NCI-H146 treated with DMSO at 0.1 percent for 48 hours (cell line): ENCODE measurements around the gene SKA1.

Experiments
- DNase-seq: peaks from one replicate; lab custom pipeline; 2025; ENCODE audit not compliant: unreplicated experiment; lab: John Stamatoyannopoulos, UW

The SKA1 gene

GRCh38 chr18:50374753-50375391 is at the start of gene SKA1:
Gene SKA1, plus strand, starts transcription at chr18:50375046. Its CDS starts 785 bp downstream, at chr18:50375831.
- peak; percentile 98 for DNase-seq

- DNase-seq = no peak
Measured at GRCh38 chr18:50327983-50328382, 46.9 kb upstream of the SKA1 start.

DNA sequence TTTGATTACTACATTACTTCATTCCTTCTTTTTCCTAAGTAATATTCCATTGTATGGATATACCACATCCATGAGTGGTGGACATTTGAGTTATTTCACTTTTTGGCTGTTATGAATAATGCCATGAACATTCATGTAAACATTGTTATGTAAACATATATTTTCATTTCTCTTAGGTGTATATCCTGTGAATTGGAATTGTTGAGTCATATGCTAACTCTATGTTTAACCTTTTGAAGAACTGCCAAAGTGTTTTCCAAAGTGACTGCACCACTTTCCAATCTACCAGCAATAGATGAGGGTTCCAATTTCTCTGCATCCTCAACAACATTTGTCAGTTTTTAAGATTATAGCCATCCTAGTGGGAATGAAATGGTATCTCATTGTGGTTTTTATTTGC is 44.7 kb upstream of the SKA1 start:
- DNase-seq = no peak

- DNase-seq = no peak
Measured at GRCh38 chr18:50331691-50332090, 43.2 kb upstream of the SKA1 start.

GRCh38 chr18:50334546-50335152 is 40.2 kb upstream of the SKA1 start:
- no peak for DNase-seq

DNA sequence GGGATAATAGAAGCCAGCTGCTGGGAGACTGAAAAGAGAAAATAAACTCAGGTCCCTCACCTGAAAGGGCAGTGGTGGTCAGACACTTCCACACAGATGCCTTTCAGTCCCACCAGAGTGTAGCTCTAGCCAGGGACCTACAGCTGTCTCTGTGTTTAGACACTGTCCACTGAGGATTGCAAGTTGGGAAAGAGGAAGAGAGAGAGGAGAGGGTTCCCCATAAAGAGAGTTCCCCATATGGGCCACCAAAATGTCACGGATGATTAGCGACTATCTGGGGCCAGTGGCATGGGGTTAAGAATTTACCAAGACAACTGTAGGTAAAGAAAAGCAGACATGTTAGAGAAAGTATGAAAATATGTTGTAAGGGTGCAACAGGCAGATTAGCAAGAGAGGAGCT is 36.7 kb upstream of the SKA1 start:
- no peak for DNase-seq

GRCh38 chr18:50338715-50339114 is 36.1 kb upstream of the SKA1 start:
- DNase-seq = no peak

- DNase-seq = no peak
Measured at GRCh38 chr18:50340078-50340477, 34.8 kb upstream of the SKA1 start.

GRCh38 chr18:50341443-50341842 is 33.4 kb upstream of the SKA1 start:
- no peak for DNase-seq

GRCh38 chr18:50350699-50351098 is 24.1 kb upstream of the SKA1 start:
- no peak for DNase-seq

GRCh38 chr18:50356036-50356945 is 18.6 kb upstream of the SKA1 start:
- no peak for DNase-seq

GRCh38 chr18:50358844-50359243 is 16.0 kb upstream of the SKA1 start:
- DNase-seq = no peak

GRCh38 chr18:50359806-50360205 is 15.0 kb upstream of the SKA1 start:
- DNase-seq = no peak

GRCh38 chr18:50360611-50361010 is 14.2 kb upstream of the SKA1 start:
- DNase-seq = no peak

DNA sequence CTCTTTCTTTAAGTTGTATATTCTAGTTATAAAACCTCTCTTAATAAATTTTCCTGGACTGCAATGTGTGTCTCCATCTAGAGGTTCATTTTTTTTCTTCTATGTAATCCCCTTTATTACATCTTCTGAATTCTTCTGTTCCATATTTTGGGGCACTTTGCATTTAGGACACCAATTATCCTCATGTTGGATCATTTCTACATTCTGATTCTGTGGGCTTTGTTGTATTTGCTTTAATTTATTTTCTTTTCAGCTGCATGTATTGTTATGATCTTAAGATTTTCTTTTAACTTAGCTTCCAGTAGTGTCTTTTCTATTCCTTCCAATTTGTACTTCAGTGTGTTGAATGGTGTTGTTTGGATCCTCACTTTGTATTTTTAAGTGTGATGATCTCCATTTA is 5.2 kb upstream of the SKA1 start:
- no peak for DNase-seq

- DNase-seq = no peak
Measured at GRCh38 chr18:50372743-50373142, 2.1 kb upstream of the SKA1 start.

GRCh38 chr18:50373561-50374219 is 1.2 kb upstream of the SKA1 start:
- DNase-seq = no peak

GRCh38 chr18:50374220-50374752 is 560 bp upstream of the SKA1 start:
- DNase-seq = no peak

- no peak for DNase-seq
Measured at GRCh38 chr18:50377061-50377798, 2.4 kb downstream of the SKA1 start.

DNA sequence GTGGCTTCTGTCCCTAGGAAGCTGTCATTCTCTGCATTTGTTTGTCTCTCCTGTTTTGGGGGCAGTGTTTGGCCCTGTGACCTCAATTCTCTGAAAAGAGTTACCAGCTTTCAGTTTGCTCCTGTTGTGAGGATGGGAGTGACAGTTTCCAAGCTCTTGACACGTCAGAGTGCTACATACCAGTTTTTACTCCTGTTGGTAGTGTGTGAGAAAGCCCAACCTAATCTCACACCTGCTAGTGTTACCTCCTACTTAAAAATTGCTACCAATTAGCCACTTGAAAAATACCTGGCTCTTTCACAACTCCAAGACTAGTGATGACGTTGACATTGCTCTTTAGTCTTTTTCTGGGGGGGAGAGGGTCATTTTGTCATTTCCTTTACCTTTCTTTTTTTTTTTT is 14.1 kb downstream of the SKA1 start:
- no peak for DNase-seq

GRCh38 chr18:50393802-50394201 is 19.0 kb downstream of the SKA1 start:
- no peak for DNase-seq
